T47D (cell line): ENCODE data around the gene RHBDL1.

ENCODE experiments used
- DNase-seq, 2 experiments: peaks; one replicate each; pipeline versions ENCODE4 v3.0.0 to v3.0.0-alpha.2; 2011 to 2012; ENCODE audit warnings: low read depth in 1 of 2, low spot score in 1 of 2
- JUND ChIP-seq: IDR thresholded peaks from 2 replicates; pipeline ENCODE4 v1.6.1; 2012; ENCODE audit warnings: low read depth
- in situ Hi-C: cut with HindIII; loops from 2 replicates; pipeline ENCODE4 v1.10.0; 2016; ENCODE audit warnings: low sequenced_read_pairs, low pct_unique_long_range_greater_than_20kb

The RHBDL1 gene

DNA sequence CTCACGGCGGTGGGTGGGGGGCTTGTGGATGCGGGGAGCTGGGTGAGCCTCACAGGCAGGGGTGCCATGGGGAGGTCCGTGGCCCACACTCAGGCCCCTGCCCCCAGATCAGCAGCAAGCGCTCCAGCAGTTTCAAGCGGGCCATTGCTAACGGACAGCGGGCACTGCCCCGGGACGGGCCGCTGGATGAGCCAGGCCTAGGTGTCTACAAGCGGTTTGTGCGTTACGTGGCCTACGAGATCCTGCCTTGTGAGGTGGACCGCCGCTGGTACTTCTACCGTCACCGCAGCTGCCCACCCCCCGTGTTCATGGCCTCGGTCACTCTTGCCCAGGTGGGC lies 1.1 kb downstream of the RHBDL1 start:
- in situ Hi-C loops, result no loop called here
- no peak for DNase-seq
- no peak for TF ChIP-seq JUND

DNA sequence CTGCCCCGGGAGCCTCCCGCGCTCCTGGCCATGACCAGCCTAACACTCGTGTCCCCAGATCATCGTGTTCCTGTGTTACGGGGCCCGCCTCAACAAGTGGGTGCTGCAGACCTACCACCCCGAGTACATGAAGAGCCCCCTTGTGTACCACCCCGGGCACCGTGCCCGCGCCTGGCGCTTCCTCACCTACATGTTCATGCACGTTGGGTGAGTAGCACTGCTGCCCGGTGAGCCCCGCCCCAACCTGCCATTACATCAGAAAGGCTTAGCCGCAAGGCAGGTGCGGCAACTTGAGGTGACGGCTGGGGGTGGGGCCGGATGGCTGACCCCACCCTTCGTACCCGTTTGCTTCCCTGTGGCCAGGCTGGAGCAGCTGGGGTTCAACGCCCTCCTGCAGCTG lies 1.4 kb downstream of the RHBDL1 start:
- DNase-seq, result no peak
- no peak for TF ChIP-seq JUND
- in situ Hi-C loops, result no loop called here

- no peak for TF ChIP-seq JUND
- in situ Hi-C loops, result no loop called here
- no peak for DNase-seq
Measured at GRCh38 chr16:677316-678190, 2.1 kb downstream of the RHBDL1 start.

DNA sequence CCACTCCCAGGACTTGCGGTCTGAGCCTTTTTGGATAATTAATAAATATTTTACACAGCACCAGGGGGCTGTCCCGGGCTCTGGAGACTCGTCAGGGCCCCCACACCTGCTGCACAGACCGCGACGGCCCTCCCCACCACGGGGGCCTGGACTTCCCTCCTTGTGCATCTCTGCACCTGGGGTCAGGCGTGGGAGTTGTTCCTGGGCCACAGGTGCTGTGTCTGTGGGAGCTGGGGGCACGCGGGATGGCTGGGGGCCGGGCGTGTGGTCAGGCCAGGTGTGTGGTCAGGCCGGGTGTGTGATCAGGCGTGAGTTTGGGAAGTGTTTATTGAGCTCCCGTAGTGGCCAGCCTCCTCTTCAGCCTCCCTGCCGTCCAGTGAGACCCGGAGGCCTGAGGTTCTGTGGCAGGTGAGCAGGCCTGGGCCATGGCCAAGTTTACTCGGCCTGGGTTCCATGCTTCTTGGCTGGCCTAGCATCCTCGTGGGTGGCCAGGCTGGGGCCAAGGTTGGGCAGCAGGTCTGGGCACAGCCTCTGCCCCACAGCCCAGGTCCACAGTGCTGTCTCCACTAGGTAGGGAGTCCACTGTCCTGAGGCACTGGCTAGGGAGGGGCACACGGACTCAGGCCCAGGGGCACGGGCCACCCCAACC lies 2.9 kb downstream of the RHBDL1 start:
- peak in 1 of 2 experiments; percentile 49 for DNase-seq
- in situ Hi-C loops, result no loop called here
- TF ChIP-seq JUND, result no peak

DNA sequence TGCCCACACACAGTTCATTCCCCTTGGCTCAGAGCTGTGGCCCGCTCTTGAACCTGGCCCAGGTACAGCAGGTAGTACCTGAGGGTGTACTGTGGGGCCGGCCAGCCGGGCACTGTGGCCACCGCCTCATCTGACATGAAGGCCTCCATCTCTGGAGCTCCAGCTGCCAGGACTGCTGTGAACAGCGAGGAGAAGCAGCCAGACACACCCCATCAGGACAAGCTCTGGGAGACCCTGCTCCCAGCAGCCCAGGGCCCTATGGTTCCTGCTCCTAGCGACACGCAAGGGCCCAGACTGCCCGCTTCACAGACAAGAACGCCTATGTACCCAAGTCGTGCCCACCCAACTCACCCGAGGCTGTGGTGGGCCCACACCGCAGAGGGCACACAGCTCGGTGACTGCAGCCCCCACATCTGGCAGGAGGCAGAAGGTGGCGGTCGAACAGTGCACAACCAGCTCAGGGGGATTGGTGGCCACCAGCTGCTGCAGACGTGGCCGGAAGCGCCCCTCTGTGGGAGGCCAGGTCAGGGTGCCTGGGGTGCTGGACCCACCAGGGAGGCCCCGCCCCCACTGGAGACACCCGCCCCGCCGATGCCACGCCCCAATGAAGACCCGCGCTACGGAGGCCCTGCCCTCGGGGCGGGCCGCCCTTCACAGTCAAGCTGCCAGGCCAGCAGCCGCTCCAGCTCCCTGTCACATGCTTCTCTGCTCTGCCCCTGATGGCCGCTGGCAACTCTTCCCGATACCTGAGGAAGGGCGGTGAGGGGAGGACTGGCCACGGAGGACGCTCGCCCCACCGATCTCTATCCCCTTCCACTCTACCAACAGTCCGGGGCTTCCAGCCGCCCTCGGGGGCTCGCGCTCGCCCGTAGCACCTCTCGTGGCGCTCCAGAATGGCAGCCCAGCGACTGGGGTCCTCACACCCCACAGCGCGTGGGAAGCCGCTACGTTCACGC lies 3.7 kb downstream of the RHBDL1 start:
- in situ Hi-C loops, result no loop called here
- DNase-seq, result peak in 1 of 2 experiments; percentile 64
- no peak for TF ChIP-seq JUND

GRCh38 chr16:679814-680624 lies 4.5 kb downstream of the RHBDL1 start, which contains the start of gene STUB1:
Gene STUB1 (plus strand): TSS chr16:680410. CDS start chr16:680526, 116 bp downstream.
- no peak for TF ChIP-seq JUND
- DNase-seq, result peak; percentile 76 to 94
- in situ Hi-C loops, result no loop called here

DNA sequence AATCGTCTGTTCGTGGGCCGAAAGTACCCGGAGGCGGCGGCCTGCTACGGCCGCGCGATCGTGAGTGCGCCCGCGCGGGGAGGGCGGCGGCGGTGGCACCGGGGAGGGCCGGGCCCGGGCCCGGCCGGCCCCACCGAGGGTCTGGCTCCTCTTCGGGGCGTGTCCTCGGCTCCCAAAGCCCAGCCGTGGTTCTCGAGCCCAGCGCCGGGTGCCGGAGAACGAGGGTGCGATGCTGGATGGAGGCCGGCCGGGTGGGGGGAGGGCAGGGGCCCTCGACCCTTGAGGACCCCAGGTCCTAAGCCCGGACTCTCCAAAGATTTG lies 5.1 kb downstream of the RHBDL1 start:
- in situ Hi-C loops, result no loop called here

DNA sequence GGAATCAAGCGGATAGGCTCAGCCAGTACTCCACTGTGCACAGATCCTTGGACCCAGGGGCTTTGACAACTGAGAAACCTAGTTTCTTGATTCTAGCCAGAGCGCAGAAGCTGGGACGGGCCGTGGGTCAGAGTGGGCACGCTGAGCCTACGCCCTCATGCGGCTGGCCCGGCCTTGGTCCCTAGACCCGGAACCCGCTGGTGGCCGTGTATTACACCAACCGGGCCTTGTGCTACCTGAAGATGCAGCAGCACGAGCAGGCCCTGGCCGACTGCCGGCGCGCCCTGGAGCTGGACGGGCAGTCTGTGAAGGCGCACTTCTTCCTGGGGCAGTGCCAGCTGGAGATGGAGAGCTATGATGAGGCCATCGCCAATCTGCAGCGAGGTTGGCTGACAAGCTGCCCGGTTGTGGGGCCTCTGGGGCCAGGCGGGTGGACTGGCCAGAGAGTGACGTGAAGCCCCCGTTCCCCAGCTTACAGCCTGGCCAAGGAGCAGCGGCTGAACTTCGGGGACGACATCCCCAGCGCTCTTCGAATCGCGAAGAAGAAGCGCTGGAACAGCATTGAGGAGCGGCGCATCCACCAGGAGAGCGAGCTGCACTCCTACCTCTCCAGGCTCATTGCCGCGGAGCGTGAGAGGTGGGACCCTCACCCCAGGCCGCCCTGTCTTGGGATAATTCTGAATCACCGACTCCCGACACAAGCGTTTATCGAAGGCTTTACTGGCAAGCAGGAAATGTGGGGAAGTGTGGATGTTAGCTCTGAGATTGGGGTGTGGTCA lies 5.7 kb downstream of the RHBDL1 start:
- no peak for TF ChIP-seq JUND
- DNase-seq, result peak in 1 of 2 experiments; percentile 72
- in situ Hi-C loops, result no loop called here

More for the DNA sequence above, 5.1 kb downstream of the RHBDL1 start:
- no peak for DNase-seq
- TF ChIP-seq JUND, result no peak

- in situ Hi-C loops, result no loop called here
- no peak for DNase-seq
- TF ChIP-seq JUND, result no peak
Measured at GRCh38 chr16:681746-682427, 6.4 kb downstream of the RHBDL1 start.

GRCh38 chr16:682493-683395 lies 7.3 kb downstream of the RHBDL1 start:
- TF ChIP-seq JUND, result no peak
- in situ Hi-C loops, result no loop called here
- no peak for DNase-seq
